ENCODE results near the gene ZNHIT3.
"Not testable (repeated sequence)": the region's sequence is repeated elsewhere in the genome, so short reads cannot be mapped to it uniquely, and the experiment has no call there.

Gene ZNHIT3

DNA sequence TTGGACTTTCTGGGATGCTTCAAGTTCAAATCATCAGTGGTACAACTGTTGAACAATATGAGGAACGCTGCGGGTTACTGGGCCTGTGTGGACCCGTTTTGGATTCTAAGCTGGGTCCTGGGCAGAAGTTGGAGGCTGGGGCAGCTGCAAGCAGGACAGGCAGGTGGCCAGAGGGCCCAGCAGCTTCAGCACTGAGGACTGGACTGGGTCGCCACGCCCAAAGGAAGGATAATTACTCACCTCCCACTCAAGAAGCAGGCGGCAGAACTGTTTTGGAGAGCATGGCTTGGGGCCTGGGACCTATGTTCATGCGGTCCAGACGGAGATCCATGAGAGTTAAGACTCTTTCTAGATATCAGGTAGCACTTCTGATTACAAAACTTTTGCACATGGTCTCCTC, 1.5 kb upstream of the ZNHIT3 start:
- DNase-seq = no peak

DNA sequence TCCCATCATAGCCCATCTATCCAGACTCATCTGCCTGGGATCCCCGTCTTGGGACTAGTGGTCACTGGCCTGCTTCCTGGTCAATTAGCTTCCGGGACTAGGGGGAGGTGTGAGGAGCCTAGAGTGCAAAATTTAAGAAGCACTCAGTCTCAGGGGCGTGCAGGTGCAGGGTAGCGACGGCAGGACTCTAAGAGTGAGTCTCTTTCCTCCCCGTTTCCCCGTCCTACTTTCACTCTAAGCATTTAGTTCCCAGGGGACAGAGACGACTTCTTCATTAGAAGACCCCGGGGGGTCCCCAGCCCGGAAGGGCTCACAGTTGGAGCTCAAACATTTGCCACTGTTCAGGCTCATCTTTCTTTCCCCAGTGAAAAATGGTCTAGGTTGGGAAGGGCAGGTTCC, 677 bp upstream of the ZNHIT3 start:
- no peak for DNase-seq

DNA sequence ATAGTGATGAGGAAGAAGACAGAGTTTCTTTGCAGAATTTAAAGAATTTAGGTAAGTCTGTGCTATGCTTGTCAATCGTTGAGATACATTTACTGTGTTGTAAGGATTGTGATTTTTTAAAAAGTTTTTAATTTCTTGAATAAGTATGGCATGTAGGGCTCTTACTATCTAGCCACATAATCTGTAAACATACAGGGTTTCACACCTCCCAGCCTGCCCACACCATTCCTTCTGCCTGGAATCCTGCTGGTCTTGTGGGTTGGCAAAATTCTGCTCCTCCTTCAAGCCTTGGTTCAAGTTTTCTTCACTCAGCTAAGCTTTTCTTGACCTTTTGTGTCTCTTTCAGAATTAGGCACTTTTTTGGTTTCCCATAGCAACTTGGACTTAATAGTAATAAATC, 7.5 kb downstream of the ZNHIT3 start:
- DNase-seq = no peak

DNA sequence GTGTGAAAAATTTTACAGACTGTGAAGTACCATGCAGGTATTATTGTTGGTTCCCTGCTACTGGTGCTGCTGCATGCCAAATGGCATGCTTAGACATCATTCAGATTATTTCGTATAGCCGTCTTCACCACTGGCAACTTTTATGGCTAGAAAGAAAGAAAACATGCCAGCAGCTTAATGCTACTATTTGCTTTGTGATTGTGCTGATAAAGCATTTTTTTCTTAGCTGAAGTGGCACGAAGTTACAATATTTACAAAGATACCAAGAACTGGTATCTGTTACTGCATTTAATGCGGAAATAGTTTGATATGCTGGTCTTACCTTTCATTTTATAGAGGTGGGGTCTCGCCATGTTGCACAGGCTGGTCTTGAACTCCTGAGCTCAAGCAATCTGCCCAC, 8.2 kb downstream of the ZNHIT3 start:
- no peak for DNase-seq

DNA sequence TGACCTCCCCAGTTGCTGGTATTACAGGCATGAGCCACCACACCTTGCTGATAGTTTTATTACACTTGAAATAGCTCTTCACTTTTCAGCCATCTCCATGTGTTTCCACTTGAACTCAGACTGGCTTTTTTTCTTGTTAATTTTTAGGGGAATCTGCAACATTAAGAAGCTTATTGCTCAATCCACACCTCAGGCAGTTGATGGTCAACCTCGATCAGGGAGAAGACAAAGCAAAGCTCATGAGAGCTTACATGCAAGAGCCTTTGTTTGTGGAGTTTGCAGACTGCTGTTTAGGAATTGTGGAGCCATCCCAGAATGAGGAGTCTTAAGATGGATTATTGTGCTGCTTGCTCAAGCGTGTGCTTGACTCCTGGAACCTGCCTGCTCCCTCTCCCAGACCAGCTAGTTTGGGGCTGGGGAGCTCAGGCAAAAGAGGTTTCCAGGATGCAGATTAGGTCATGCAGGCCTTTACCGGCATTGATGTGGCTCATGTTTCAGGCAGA, 8.6 kb downstream of the ZNHIT3 start:
- no peak for DNase-seq

DNA sequence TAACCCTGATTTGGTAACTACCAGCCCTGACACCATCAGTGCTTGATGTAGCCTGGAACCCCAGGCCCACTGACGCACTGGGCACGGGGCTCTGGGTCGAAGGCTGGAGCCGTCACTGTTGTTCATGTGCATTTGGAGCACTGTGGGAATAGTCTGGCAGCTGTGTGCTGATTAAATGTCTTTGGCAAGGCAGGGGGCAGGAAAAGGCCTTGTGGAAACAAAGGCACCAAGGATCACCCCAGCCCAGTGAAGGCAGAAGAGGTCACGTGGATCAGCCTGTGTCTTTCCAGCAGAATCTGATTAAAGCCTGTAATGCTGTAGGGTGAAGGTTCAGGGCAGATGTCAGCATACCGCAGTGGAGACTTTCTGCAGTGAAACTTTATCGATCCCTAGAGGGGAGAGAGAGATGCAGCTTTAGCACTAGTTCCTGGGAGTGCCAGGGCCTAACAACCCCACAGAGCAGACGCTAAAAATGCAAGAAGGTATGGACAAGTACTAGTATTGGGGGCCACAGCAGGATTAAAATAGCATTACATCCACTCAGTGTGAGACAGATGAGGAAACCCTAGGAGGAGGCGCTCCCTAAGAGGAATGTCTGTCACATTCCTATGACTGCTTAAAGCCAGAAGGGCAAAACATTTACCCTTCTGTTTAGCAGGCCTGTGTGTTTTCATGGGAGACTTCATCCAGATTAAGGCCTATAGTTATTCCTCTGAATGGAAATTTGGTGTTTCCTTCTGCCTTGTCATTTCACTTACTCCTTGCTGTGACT, 9.7 kb downstream of the ZNHIT3 start:
- no peak for DNase-seq

DNA sequence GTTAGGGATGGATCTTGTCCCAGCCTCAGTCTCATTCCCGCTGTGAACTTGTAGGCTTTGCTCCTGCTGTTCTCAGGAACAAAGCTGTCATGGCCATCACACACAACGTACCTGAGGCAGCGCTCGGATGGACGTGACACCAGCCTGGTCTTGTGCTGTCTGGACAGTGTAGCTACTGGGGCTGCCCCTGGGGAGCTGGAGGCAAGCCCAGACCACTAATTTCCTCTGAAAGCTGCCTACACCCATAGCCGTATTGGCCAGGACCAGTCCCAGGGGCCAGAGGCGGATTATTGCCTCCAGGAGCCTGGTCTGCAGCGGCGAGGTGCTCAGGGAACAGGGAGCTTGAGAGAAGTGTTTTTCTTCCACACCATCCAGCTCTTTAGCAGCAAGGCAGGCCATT, 11.7 kb downstream of the ZNHIT3 start:
- no peak for DNase-seq

DNA sequence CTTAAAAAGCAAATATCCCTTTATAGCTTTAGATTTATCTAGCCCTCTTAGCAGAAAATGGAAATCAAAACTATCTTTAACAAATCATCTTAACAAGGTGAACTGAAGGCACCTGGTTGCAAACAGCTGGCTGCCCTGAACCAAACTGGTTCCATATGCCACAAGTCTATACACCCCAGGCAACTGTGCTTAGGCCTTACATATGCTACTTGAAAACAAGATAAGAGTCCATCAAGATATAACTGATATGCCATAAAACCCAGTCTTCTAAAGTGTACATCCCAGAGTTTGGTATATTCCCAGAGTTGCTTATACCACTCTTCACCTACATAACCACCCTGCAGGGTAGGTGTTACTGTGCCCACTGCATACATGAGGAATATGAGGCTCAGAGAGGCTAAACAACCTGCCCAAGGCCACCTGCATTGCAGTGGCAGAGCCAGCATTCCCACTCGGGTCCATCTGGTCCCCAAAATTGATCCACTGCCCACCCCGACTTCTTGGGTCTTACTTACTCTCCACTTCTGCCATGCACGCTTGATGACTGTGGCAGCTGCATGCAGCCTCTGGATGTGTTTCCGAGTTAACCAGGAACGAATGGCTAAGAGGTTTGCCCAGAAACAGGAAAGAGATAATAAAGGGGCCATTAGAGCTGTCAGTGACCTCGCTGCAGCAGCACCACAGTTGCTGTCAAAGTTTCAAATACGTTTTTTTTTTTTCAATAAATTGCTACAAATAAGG, 12.2 kb downstream of the ZNHIT3 start:
- DNase-seq = no peak

DNA sequence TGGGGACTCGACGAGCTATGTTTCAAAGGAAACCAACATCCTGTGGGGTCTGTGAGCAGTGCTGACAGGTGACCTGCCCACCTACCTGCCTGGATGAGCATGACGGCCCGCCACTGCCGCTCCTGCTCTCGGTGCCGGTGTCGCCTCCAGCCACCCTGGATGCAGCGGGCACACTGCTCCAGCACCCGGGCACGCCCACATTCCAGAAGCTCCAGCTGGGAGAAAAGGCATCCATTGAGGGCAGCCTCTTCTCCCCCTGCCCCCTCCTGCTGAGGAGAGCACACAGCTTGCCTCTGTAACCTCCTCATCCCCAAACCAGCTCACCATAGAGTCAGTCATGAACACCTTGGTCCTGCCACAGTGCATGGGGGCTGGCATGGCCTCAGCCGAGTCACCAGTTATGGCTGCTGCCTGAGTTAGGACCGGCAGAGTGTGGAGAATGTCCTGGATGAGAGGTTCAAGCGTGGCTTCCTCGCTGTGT, 14.3 kb downstream of the ZNHIT3 start:
- no peak for DNase-seq

DNA sequence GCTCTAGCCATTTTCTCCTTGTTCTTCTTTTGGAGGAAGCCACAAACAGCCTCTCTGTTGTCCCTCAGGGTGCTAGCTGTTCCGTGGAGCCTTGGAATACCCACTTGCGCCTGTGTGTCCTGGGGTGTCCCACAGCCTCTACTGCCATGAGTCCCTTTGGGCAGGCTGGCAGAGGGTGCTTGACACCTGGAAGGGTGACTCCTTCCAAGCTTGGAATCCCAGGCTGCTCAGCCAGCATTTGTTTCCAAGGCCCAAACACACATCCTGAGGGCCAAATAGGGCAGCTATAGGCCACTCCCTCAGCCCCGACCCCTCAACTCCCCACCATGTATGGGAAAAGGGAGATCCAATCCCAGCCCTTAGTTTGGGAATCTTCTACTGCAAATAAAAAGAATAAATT, 14.9 kb downstream of the ZNHIT3 start:
- no peak for DNase-seq

DNA sequence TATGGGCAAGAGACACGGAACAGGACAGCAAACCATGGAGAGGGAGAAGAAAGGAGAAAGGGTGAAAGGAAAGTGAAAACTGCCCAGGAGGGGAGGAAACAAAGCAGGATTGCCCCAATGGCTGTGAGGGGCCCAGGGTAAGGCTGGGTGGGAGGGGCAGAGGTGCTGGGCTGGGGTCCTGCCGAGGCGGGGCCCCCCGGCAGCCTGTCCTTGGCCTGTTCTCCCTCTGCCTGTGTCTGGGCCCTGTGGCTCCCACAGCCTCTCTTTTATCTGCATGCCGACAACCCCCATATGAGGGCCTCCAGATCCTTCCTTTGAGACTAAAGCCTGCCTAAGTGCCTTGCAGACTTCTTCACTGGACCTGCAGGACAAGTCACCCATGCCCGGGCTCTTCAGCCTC, 15.5 kb downstream of the ZNHIT3 start:
- DNase-seq = no peak

DNA sequence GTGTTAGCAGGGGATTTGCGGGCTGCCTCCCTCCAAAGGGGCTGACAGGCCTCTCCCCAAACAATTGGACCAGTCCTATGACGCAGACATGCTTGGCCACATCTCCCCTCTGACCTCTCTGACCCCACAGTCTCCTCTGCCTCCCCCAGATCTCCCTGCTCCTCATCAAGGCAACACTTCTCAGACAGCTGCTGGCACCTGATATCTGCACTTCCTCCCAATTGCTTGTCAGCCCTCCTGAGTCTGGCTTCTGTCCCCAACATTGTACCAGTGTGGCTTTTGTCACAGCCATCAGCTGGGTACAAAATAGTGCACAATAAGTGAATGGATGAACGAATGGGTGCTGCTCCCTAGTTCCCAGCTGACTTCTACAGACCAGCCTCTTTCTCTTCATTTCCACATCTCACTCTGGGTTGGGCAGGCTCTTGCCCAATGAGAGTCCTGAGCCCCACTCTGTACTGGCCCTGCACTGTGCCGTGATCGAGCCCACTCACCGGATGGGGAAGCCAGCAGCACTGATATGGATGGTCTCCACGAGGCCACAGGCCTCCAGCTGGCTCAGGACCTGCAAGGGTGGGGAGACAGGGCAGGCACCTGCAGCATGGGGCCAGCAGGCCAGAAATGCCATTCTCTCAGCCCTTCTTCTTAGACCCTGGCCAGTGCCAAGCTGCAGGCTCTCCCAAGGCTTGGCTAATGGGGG, 17.1 kb downstream of the ZNHIT3 start:
- DNase-seq = no peak

DNA sequence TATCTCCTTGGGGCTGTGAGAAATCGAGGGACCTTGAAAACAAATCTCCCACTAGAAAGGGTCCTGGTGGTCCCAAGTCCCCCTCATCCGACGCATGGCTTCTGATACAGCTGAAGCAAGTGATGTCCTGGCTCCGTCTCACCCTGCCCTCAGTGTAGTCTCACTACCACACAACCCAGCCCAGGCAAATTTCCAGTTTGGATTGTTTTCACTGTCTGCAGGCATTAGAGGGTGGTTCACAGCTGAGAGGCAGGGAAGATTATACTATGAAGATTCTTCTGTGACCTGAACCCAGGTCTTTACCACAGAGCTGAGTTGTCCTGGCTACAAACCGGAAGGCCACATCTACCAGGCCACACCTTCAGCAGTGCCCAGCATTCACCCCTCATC, 17.7 kb downstream of the ZNHIT3 start:
- no peak for DNase-seq

DNA sequence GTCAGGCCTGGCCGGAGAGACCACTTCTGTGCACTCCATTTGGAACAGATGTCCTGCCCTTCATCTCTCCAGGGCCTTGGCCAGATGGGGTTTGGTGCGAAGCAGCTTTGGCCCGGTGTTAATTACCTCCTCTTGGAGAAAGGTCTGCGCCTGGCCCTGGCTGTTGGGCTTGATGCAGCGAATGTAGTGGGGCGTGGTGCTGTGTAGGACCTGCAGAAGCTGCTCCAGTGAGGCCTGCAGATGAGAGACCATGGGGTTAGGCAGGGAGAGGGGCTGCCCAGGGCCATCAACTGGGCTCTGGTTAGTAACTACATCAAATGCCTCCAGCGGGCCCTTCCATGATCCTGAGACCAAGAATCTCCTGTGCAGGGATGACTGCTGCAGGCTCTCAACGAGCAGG, 18.7 kb downstream of the ZNHIT3 start:
- no peak for DNase-seq

DNA sequence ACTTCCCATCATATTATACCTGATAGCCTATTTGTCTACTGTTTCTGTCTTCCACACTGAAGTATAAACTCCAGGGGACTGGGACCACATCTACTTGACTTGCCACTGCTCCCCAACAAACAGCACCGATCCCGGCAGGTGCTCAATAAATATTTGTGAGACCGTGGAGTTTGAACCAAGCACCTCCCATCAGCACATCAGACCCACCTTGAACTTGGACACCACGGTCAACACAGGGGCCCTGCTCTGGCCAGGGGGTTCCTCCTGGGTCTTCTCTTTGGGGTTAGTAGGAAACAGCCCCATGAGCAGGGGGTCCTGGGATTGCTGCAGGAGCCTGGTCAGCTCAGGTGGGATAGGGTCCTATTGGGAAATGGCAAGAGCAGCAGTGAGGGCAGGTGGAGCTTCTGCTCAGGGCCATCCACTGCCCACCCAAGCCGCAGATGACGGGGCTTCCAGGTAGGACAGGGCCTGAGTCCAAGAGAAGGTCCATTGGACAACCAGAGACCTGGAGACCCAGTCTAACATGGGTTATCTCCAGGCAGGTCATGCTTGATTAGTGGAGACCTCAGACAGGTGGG, 19.9 kb downstream of the ZNHIT3 start:
- DNase-seq = no peak

DNA sequence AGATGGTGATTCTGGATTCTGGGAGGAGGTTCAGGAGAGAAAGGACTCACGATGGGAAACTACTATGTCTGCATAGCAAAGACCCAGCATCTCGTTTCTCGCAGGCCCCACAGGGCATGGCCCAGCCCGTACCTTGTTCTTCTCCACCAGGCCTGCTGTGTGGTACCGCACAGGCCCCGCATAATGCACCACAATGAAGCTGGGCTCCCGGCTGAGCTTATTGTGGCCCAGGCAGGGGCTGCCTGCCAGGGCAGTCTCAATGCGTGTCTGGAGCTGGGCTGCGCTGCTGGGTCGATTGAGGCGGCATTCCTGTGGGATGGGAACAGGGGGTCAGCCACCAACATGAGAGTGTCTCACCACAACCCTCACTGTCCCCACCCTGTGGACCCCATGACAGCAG, 20.4 kb downstream of the ZNHIT3 start:
- no peak for DNase-seq

DNA sequence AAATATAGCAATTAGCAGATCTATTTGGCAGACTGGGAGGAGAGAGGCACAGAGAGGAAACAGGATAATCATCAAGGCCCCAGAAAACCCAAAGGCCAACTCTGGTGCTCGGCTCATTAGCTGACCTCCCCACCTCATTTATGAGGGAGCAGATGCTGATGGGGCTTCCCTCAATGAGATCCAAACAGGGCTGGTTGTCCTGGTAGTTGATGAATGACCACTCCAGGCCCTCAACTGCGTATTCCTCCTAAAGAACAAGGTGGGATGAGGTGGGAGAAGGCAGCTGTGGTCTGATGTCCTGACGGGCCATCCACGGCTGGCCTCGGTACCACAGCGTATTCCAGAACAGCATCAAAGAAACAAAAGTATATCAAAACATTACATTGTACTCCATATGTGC, 20.8 kb downstream of the ZNHIT3 start:
- DNase-seq = no peak

DNA sequence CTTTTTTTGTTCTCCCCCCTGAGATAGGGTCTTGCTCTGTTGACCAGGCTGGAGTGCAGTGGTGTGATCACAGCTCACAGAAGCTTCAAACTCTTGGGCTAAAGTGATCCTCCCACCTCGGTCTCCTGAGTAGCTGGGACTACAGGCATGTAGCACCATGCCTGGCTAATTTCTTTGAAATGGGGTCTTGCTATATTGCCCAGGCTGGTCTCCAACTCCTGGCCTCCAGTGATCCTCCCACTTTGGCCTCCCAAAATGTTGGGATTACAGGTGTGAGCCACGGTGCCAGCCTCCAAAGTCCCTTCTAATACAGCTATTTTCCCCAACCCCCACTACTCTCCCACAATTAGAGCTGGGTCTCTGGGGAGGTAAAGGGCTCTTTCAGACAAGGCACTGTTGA, 22.0 kb downstream of the ZNHIT3 start:
- DNase-seq = not testable (repeated sequence)

DNA sequence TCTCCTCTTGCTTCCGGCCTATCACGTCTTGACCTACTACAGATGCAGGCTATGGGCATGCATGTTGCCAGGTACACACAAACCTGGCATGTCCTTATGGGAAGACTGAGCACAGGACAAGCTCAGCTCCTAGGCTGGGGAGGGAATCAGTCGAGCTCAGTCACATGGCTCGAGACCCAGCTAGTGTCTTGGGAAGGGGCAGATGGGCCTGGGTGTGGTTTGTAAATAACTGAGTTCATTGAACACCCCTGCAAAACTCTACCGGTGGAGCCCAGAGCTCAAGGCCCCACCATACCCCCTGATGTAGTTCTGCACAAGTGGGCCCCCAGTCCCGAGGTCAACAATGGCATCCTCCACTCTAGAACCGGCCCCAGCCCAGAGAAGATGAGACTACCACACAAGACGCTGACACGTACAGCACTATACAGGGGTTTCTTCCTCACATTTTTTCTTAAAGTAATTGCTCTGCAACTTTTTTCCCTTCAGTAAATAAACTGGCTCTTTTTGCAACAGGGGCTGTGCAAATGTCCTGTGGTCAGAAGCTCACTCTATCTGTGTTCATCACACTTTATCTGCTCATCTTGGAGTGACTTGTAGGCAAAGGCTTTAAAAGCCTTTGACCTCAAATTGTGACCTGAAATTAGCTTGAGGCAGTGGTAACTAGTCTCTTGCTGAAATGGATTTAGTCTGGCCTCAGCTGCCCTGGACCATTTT, 22.9 kb downstream of the ZNHIT3 start:
- DNase-seq = no peak

DNA sequence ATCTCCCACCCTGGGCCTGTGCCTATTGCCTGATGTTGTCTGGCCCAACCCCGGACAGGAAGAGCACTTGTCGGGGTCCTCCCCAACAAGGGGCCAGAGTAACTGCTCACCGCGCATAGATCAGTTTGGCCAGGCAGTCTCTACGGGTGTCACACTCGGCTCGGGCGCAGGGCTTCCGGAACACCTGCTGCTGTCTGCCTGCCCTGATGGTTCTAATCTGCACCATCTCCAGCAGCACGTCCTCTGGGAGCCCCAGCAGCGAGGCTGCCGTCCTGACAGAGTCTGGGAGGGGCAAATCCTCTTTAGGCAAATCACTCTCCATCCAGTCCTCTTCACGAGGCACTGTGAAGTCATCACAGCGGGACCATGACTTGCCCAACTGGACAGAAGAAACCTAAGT, 24.2 kb downstream of the ZNHIT3 start:
- DNase-seq = no peak

DNA sequence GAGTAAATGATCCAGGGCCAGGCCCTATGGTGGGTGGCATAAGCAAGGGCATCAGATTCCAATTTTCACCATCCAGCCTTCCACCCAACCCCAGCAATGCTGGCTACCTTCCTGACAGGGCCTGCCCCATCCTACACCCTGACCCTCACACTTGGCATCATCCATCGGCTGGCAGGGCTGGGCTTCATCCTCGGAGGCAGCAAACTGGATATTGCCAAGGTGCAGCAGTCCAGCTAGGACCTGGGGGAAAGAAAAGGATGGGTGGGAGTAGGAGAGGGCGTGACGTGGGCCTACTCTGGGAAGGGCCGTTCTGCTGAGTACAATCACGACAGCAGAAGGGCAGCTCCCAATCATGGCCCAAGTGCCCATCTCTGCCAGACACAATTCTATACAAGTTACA, 24.7 kb downstream of the ZNHIT3 start:
- no peak for DNase-seq

DNA sequence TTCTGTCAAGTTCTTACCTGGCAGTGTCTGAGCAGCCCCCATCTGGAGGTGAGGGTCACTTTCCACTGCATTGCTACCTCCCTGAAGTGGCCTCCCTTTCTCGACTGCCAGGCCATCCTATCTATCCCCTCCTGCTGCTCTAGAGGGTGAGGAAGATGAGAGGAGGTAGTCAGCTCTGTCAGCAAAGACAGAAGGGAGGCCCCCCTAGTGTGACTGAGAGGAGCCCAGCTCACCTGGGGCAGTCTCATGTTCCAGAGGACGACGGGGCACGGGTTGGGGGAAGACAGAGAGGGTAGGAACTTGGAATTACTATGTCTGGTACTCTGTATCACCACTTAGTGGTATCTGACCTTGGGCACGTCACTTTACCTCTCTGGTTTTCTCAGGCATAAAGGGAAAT, 26.2 kb downstream of the ZNHIT3 start:
- DNase-seq = no peak

DNA sequence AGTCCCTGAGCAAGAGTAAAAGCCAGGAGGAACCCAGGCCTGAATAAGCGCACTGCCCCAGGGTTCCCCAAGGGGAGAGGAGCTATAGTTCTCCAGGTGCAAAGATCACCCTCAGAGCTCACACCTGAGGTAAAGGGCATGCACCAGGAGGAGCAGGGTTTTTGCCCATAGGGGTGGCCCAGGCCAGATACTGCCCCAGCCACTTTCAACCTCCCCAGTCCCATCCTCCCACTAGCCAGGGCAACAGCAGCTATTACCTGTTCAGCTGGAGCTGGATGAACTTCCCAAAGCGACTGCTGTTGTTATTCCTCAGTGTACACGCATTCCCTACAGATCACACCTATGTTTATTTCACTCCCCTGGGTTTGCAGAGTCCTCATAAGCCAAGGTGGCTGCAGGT, 28.4 kb downstream of the ZNHIT3 start:
- no peak for DNase-seq
